ENCODE data around the gene ADCY5.
A peak's percentile ranks its signal among the peaks of the same experiment; 100 is the strongest.

The ADCY5 gene

DNA sequence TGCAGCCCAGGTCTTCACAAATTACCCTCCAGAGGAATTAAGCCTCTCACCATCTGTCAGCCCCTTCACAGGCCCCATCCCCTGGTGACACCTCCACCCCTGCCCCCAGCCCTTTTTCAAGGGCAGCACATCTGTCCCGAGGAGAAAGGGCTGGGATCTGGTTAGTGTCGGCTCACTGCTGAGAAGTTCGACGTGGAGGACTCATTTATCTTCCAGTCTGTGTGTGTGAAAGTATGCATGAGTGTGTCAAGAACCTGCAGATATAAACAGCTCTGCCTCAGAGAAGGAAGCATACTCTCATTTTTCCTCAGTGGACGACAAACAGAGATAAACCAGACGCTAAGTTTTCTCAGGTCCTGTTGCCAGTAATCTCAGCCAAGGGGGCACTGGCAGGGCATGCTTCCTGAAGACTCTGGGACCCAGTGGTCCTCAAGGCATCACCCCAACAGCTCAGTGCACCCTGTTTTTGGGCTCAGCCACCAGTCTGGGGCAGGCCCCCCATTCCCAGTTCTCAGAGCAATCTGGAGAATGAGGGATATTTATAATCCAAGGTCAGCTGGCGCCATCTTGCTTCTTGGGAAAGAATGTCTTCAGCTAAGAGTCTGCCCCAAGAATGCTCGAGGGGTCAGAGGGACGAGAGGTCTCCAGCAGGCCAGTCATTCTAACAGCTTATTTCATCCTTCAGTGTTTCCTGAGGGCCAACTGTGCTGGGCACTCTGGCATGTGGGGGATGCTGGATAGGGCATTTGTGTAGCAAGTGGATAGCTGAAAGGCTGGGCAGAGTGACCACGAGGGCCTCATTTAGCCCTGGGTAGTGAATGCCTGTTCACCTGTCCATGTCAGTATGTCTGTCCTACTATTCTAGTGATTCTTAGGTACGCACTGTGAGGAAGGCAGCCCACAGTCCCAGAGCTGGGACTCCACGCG is 73.6 kb downstream of the ADCY5 start:
- TF ChIP-seq, protein P1, sequence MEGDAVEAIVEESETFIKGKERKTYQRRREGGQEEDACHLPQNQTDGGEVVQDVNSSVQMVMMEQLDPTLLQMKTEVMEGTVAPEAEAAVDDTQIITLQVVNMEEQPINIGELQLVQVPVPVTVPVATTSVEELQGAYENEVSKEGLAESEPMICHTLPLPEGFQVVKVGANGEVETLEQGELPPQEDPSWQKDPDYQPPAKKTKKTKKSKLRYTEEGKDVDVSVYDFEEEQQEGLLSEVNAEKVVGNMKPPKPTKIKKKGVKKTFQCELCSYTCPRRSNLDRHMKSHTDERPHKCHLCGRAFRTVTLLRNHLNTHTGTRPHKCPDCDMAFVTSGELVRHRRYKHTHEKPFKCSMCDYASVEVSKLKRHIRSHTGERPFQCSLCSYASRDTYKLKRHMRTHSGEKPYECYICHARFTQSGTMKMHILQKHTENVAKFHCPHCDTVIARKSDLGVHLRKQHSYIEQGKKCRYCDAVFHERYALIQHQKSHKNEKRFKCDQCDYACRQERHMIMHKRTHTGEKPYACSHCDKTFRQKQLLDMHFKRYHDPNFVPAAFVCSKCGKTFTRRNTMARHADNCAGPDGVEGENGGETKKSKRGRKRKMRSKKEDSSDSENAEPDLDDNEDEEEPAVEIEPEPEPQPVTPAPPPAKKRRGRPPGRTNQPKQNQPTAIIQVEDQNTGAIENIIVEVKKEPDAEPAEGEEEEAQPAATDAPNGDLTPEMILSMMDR (conservative IDR thresholded peaks at IDR 0.05; ENCODE audit: low read depth, low read length), result peak; percentile 29
- peak; percentile 15 for DNase-seq (ENCODE audit: low read depth)
- H3K4me3 ChIP-seq (ENCODE audit: low read depth, low read length), result no peak overlapping the region

DNA sequence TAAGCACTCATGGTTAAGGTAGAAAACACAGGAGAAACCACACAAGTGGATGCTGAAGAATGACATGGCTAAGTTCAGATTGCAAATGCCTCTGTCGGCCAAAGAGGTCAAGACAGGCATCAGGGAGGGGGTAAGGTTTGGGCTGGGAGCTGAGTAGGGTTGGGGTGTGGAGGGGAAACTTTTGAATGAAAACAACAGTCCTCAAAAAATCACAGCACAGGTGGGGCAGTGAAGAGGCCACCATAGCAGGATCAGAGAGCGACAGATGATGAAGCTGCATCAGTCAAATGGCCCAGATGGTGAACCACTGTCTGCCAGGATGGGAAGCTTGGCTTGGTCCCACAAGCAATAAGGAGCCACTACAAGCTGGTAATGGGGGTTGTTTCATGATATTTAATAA is 74.9 kb downstream of the ADCY5 start:
- H3K4me3 ChIP-seq (ENCODE audit: low read depth, low read length), result no peak overlapping the region
- DNase-seq (ENCODE audit: low read depth), result no peak
- TF ChIP-seq, protein P1 (conservative IDR thresholded peaks at IDR 0.05; ENCODE audit: low read depth, low read length), result no peak

DNA sequence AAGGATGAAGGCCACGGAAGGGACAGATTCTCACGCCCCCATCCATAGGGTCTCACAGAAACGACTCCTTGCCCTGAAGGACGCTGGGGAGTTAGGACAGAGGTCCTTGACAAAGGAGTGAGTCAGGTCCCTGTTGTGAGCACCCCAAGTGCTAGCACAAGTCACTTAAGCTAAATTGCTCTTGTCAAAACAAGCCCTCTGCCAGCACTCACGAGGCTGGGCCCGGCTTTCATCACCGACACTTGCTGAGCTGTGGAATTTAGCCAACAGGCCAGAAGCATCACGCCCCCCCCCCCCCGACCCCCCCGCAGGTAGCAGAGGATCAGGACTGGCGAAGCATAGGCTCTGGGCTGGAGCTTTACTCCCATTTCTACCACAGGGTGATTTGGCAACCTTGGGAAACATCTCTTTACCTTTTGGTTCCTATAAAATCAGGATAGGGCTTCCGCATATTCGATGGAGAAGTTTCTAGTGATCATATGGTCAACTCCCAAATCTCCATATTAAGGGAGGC is 75.4 kb downstream of the ADCY5 start:
- DNase-seq (ENCODE audit: low read depth), result no peak
- TF ChIP-seq, protein P1 (conservative IDR thresholded peaks at IDR 0.05; ENCODE audit: low read depth, low read length), result no peak
- H3K4me3 ChIP-seq (ENCODE audit: low read depth, low read length), result no peak overlapping the region

DNA sequence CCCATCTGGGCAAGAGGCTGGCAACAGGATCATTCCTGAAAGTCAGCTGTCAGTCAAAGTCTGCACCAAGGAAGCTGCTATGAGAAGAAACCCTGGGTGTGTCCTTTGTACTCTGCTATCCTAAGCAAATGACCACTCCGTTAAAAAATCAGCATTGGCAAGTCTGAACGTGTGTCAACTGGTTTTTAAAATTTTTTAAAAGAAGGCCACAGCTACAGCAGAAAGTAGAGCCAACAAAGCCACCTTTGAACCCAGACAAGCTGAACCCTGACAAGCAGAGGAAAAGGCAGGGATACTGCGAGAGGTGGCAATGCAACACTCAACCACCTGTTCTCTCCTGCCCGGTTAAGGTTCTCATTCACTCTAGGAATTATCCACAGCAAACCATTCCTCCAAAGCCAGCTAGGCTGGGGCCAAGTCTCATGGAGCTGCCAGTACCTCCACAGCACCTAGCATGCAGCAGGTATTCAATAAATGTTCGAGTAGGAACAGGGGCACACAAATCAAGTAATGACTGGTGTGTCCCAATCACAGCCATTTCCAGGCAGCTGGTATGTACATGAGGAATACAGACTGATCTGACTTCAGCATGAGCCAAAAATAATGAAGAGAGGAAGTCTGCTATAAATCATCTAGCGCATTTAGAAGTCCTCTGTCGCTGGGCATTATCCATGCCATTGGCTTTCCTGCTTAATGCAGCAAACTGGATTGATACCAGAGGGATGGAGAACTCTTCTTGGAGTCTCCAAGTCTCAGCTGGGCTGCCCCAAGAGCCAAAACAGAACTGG is 76.0 kb downstream of the ADCY5 start:
- H3K4me3 ChIP-seq (ENCODE audit: low read depth, low read length), result no peak overlapping the region
- TF ChIP-seq, protein P1 (conservative IDR thresholded peaks at IDR 0.05; ENCODE audit: low read depth, low read length), result no peak
- DNase-seq (ENCODE audit: low read depth), result no peak

DNA sequence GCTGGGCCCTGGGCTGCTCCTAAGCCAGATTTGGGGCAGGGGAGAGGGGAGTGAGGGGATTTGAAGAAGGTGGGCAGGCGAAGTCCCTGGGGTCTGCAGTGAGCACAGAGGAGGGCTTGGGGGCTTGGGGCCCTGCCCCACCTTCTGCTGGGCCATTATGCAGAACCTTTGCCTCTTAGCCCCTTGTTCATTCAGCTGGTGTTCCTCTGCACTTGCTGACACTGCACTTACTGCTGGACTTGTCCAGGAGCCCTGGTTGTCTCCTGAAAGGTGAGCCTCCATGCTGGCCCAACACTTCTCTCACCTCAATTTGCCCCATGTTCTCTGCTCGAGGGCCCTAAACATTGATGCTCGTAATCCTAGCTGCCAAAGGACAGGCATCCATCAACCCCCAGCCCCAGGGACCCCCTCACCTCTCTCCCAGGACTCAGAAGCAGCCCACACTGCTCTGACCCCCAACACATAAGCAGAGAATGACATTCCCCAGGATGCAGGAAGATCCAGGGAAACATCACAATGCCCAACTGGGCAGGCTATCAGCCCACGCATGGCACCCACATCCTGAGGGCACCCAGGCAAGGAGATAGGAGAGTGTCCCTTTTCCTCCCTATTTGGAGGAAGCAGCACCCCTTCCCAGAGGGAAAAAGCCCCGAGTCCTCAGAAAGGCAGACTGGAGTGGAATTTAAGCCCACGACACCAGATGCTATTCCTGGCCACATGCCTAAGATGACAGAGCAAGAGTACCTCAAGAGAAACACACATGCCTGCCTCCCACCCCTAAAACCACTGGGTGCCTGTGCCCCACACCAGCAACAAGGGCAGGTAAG is 76.8 kb downstream of the ADCY5 start:
- TF ChIP-seq, protein P1 (conservative IDR thresholded peaks at IDR 0.05; ENCODE audit: low read depth, low read length), result no peak
- DNase-seq (ENCODE audit: low read depth), result no peak
- H3K4me3 ChIP-seq (ENCODE audit: low read depth, low read length), result no peak overlapping the region

DNA sequence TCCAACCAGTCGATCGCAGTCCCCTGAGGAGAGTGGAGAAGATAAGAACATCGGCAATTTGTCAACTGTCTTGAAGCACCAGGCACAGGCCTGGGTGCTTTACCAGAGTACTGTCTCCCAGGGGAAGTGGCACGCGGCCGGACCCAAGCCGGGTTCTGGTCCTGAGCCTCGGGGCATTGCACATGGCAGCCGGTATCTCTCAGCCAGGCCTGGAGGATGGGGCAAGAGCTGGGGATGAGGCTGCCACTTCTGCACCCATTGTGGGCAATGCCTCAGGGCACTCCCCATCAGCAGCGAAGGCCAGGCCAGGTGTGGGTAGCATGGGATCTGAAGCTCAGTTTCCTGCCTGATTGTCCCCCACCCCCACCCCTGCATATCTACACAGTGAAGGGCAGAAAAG is 77.5 kb downstream of the ADCY5 start:
- DNase-seq (ENCODE audit: low read depth), result no peak
- H3K4me3 ChIP-seq (ENCODE audit: low read depth, low read length), result no peak overlapping the region
- TF ChIP-seq, protein P1 (conservative IDR thresholded peaks at IDR 0.05; ENCODE audit: low read depth, low read length), result no peak
